Glutamatergic neuron (in vitro differentiated cells): Measurements from ENCODE around the gene AUTS2. TPM values are rescaled to one million over a fixed set of nuclear protein-coding genes. Genes with fewer than 3 reads are reported as not detected.

Experiments
- DNase-seq: peaks from one replicate; pipeline ENCODE4 v3.0.0; 2022
- H3K27ac Mint-ChIP-seq: one replicate; pipeline ENCODE4 v1.8.0; 2020; ENCODE audit warnings: mild to moderate bottlenecking, mixed read lengths, inconsistent platforms; ENCODE audit not compliant: unreplicated experiment
- H3K27me3 Mint-ChIP-seq: one replicate; pipeline ENCODE4 v1.8.0; 2020; ENCODE audit warnings: mild to moderate bottlenecking, moderate library complexity, mixed read lengths, inconsistent platforms; ENCODE audit not compliant: unreplicated experiment
- H3K36me3 Mint-ChIP-seq: one replicate; pipeline ENCODE4 v1.8.0; 2020; ENCODE audit warnings: mild to moderate bottlenecking, mixed read lengths, inconsistent platforms; ENCODE audit not compliant: unreplicated experiment
- H3K4me1 Mint-ChIP-seq: one replicate; pipeline ENCODE4 v1.8.0; 2020; ENCODE audit warnings: mild to moderate bottlenecking, low read depth, mixed read lengths, inconsistent platforms; ENCODE audit not compliant: unreplicated experiment
- H3K4me3 Mint-ChIP-seq: one replicate; pipeline ENCODE4 v1.8.0; 2020; ENCODE audit warnings: mild to moderate bottlenecking, mixed read lengths, inconsistent platforms; ENCODE audit not compliant: unreplicated experiment
- H3K9me3 Mint-ChIP-seq: one replicate; pipeline ENCODE4 v1.8.0; 2020; ENCODE audit warnings: mild to moderate bottlenecking, moderate library complexity, mixed read lengths, inconsistent platforms; ENCODE audit not compliant: unreplicated experiment
- CTCF ChIP-seq: fragments of 200-600 bp; sonication (generic); IDR thresholded peaks from one replicate; pipeline ENCODE4 v1.5.0; 2021; ENCODE audit not compliant: partially characterized antibody, unreplicated experiment
- total RNA-seq: library from RNA; stranded (reverse); fragmentation: NEBNext Ultra II Directional; extraction: Animal tissue kit (Norgen Biotek cat#: 25700); gene quantifications from one replicate; pipeline ENCODE4 v1.2.1, GENCODE V29; 2021; ENCODE audit not compliant: unreplicated experiment

Gene AUTS2
- total RNA-seq, 1 donor from 2014 or later, result 300 TPM

- DNase-seq, result no peak
- Mint-ChIP-seq H3K36me3 (no peaks in the 10 kb centered on the region), H3K4me3 (no peak overlapping the region), H3K27me3 (peaks cover 9% of the 10 kb centered on the region), H3K9me3 (peaks cover 2% of the 10 kb centered on the region), H3K27ac (no peak overlapping the region), H3K4me1 (peaks cover 49% of the 10 kb centered on the region)
- no peak for TF ChIP-seq CTCF
These were observed 145.8 kb downstream of the AUTS2 start for GRCh38 chr7:69744026-69744425.

- no peak overlapping the region for H3K4me3 Mint-ChIP-seq
- peaks cover 41% of the 10 kb centered on the region for H3K4me1 Mint-ChIP-seq
- H3K36me3 Mint-ChIP-seq, result no peaks in the 10 kb centered on the region
- peaks cover 9% of the 10 kb centered on the region for H3K27me3 Mint-ChIP-seq
- no peak for DNase-seq
- H3K27ac Mint-ChIP-seq, result no peak overlapping the region
- TF ChIP-seq CTCF, result no peak
- H3K9me3 Mint-ChIP-seq, result peaks cover 2% of the 10 kb centered on the region
These were observed 148.1 kb downstream of the AUTS2 start for GRCh38 chr7:69746383-69746782.

GRCh38 chr7:69747144-69747543, 148.9 kb downstream of the AUTS2 start:
- Mint-ChIP-seq H3K9me3 (peaks cover 2% of the 10 kb centered on the region), H3K27me3 (peaks cover 9% of the 10 kb centered on the region), H3K27ac (no peak overlapping the region), H3K4me3 (no peak overlapping the region), H3K36me3 (no peaks in the 10 kb centered on the region), H3K4me1 (peaks cover 44% of the 10 kb centered on the region)
- no peak for TF ChIP-seq CTCF
- DNase-seq, result no peak

DNA sequence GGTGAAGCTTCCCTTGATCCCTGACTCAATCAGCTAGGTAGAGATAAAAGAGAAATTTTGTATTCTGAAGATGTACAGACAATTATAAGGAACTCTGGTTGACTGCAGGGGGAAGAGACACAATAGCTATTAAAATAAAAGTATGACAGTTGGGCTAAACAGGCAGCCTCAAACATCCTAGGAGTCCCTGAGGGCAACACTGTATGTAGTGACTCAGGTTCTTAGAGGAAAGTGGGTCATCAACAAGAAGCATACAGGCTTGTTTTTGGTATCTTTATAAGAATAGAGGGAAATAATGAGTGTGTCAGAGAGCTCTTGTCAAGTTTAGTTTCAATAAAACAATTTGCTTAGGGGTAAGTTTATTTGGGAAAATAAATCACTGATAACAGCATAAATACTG, 150.3 kb downstream of the AUTS2 start:
- H3K9me3 Mint-ChIP-seq, result peaks cover 2% of the 10 kb centered on the region
- H3K36me3 Mint-ChIP-seq, result no peaks in the 10 kb centered on the region
- DNase-seq, result no peak
- peaks cover 47% of the 10 kb centered on the region for H3K4me1 Mint-ChIP-seq
- peaks cover 9% of the 10 kb centered on the region for H3K27me3 Mint-ChIP-seq
- H3K4me3 Mint-ChIP-seq, result no peak overlapping the region
- TF ChIP-seq CTCF, result no peak
- H3K27ac Mint-ChIP-seq, result no peak overlapping the region

- peaks cover 9% of the 10 kb centered on the region for H3K27me3 Mint-ChIP-seq
- no peak for DNase-seq
- H3K4me3 Mint-ChIP-seq, result no peak overlapping the region
- H3K27ac Mint-ChIP-seq, result no peak overlapping the region
- no peak for TF ChIP-seq CTCF
- peaks cover 52% of the 10 kb centered on the region for H3K4me1 Mint-ChIP-seq
- H3K9me3 Mint-ChIP-seq, result peaks cover 4% of the 10 kb centered on the region
- H3K36me3 Mint-ChIP-seq, result no peaks in the 10 kb centered on the region
These were observed 151.2 kb downstream of the AUTS2 start for GRCh38 chr7:69749372-69749979.
